ENCODE results near the gene UNC5C. TPM values are rescaled to one million over a fixed set of nuclear protein-coding genes. Genes with fewer than 3 reads are reported as not detected.

Gene UNC5C
- total and polyA plus RNA-seq, 10 of the 15 experiments (the other 5 are each of a cell fraction or from before 2014, with no cell fraction given): 0.02 to 2.0 (median 0.15) TPM; not detected in 1

GRCh38 chr4:95421869-95422268 lies 126.9 kb downstream of the UNC5C start:
- H2AFZ ChIP-seq (ENCODE audit: control insufficient read depth, low read depth, low read length): no peak overlapping the region
- H3K9ac ChIP-seq (ENCODE audit: control insufficient read depth, insufficient read depth, low read length): no peak overlapping the region
- no peaks in the 10 kb centered on the region for H3K4me1 ChIP-seq (ENCODE audit: control insufficient read depth, insufficient read depth, low read length)
- H3K36me3 ChIP-seq (ENCODE audit: control insufficient read depth in 2 of 2, insufficient read depth in 2 of 2, low read length in 1 of 2): no peaks in the 10 kb centered on the region
- 2% methylated on average over 4 of the region's 4 CpGs for WGBS (ENCODE audit: insufficient coverage, insufficient replicate concordance, low lambda C conversion rate, missing lambda C conversion rate)
- H4K20me1 ChIP-seq (ENCODE audit: control insufficient read depth, insufficient read depth): no peaks in the 10 kb centered on the region
- H3K9me3 ChIP-seq (replicated peaks; ENCODE audit: control insufficient read depth, insufficient read depth, low read length): no peaks in the 10 kb centered on the region
- intact Hi-C loops (cut with micrococcal nuclease; ENCODE audit: unreplicated experiment) (no loop called here), in situ Hi-C loops (cut with MboI) (no loop called here)
- FAIRE-seq (no peak), DNase-seq (ENCODE audit: low read depth, low spot score) (no peak), ATAC-seq (peak; percentile 75)
- CTCF ChIA-PET: no interaction called here
- TF ChIP-seq IKZF1 (conservative IDR thresholded peaks at IDR 0.05) (no peak), PKNOX1 (IDR thresholded peaks at IDR 0.05) (peak; percentile 49)
- no peak overlapping the region for H3K4me2 ChIP-seq (ENCODE audit: control insufficient read depth, insufficient read depth)
- BruUV-seq (replicated peaks): no TSS peak
- H3K27me3 ChIP-seq (replicated peaks in 1 of 2; ENCODE audit: control insufficient read depth in 2 of 2, insufficient read depth in 2 of 2, low read length in 1 of 2): no peaks in the 10 kb centered on the region
- RAD21 ChIA-PET (ENCODE audit: unreplicated experiment): no interaction called here
- no peaks in the 10 kb centered on the region for H3K79me2 ChIP-seq (ENCODE audit: control insufficient read depth, insufficient read depth, low read length)
- no peak overlapping the region for H3K4me3 ChIP-seq
- SMC1A ChIA-PET (ENCODE audit: uncharacterized antibody, unreplicated experiment): no interaction called here
- H3K27ac ChIP-seq (ENCODE audit: control insufficient read depth, insufficient read depth): no peak overlapping the region
- POLR2A ChIA-PET: no interaction called here

- SMC1A ChIA-PET (ENCODE audit: uncharacterized antibody, unreplicated experiment): interaction anchor here (0.8 kb wide), 1 partner anchor 20 kb away, joined by 3 read pairs; no protein-coding TSS in a partner anchor
- RAD21 ChIA-PET (ENCODE audit: unreplicated experiment): no interaction called here
- H3K4me1 ChIP-seq (ENCODE audit: control insufficient read depth, insufficient read depth, low read length): no peaks in the 10 kb centered on the region
- CTCF ChIA-PET: interaction anchor here (1.4 kb wide), 1 partner anchor 17 kb away, joined by 3 read pairs; no protein-coding TSS in a partner anchor
- DNase-seq (ENCODE audit: low read depth, low spot score) (no peak), ATAC-seq (no peak), FAIRE-seq (no peak)
- BruUV-seq (replicated peaks): no TSS peak
- no peak overlapping the region for H2AFZ ChIP-seq (ENCODE audit: control insufficient read depth, low read depth, low read length)
- no peak overlapping the region for H3K4me2 ChIP-seq (ENCODE audit: control insufficient read depth, insufficient read depth)
- no peaks in the 10 kb centered on the region for H3K27me3 ChIP-seq (replicated peaks in 1 of 2; ENCODE audit: control insufficient read depth in 2 of 2, insufficient read depth in 2 of 2, low read length in 1 of 2)
- no peak overlapping the region for H3K27ac ChIP-seq (ENCODE audit: control insufficient read depth, insufficient read depth)
- intact Hi-C loops (cut with micrococcal nuclease; ENCODE audit: unreplicated experiment) (loop anchor here (5.0 kb wide), 1 partner anchor 250 kb away; no protein-coding TSS in a partner anchor), in situ Hi-C loops (cut with MboI) (no loop called here)
- WGBS (ENCODE audit: insufficient coverage, insufficient replicate concordance, low lambda C conversion rate, missing lambda C conversion rate): 64% methylated on average over 3 of the region's 3 CpGs
- TF ChIP-seq NBN (IDR thresholded peaks at IDR 0.05) (no peak), WRNIP1 (IDR thresholded peaks at IDR 0.05; ENCODE audit: borderline replicate concordance, low read depth, low read length) (no peak), MTA2 (IDR thresholded peaks at IDR 0.05; ENCODE audit: low read depth) (no peak), PRDM15 (CRISPR knock-in tag; IDR thresholded peaks at IDR 0.05) (no peak), CBFB (IDR thresholded peaks at IDR 0.05; ENCODE audit: low read depth) (no peak), POLR2AphosphoS2 (IDR thresholded peaks at IDR 0.05; ENCODE audit: low read depth, low read length) (no peak), PML (IDR thresholded peaks at IDR 0.05; ENCODE audit: low read length) (no peak)
- no peaks in the 10 kb centered on the region for H4K20me1 ChIP-seq (ENCODE audit: control insufficient read depth, insufficient read depth)
- no peaks in the 10 kb centered on the region for H3K79me2 ChIP-seq (ENCODE audit: control insufficient read depth, insufficient read depth, low read length)
- no peaks in the 10 kb centered on the region for H3K9me3 ChIP-seq (replicated peaks; ENCODE audit: control insufficient read depth, insufficient read depth, low read length)
- H3K36me3 ChIP-seq (ENCODE audit: control insufficient read depth in 2 of 2, insufficient read depth in 2 of 2, low read length in 1 of 2): no peaks in the 10 kb centered on the region
- no peak overlapping the region for H3K9ac ChIP-seq (ENCODE audit: control insufficient read depth, insufficient read depth, low read length)
- H3K4me3 ChIP-seq: no peak overlapping the region
- POLR2A ChIA-PET: no interaction called here
Observed at GRCh38 chr4:95417531-95417930, 131.2 kb downstream of the UNC5C start.

Measured in GM12878 (cell line).